OCI-LY3 (cell line): Measurements from ENCODE around the gene MTX2.

Experiments
- H2AFZ ChIP-seq: fragments of 200-600, 300-600 bp; shearing (Covaris generic); 2 replicates; pipeline ENCODE4 v1.6.0; 2014; ENCODE audit warnings: antibody characterized with exemption, low read depth, low read length
- H3K27ac ChIP-seq: fragments of 200-600, 300-600 bp; sonication (generic); 2 replicates; pipeline ENCODE4 v1.5.1; 2014; ENCODE audit warnings: mild to moderate bottlenecking, low read length, moderate library complexity, mixed read lengths
- H3K27me3 ChIP-seq: fragments of 200-600, 300-600 bp; sonication (generic); 2 replicates; pipeline ENCODE4 v1.6.1; 2014; ENCODE audit warnings: low read depth, low read length, mixed read lengths
- H3K36me3 ChIP-seq: fragments of 200-600, 300-600 bp; sonication (generic); replicated peaks from 2 replicates; pipeline ENCODE3; 2014; ENCODE audit warnings: low read depth, low read length, mixed read lengths
- H3K4me1 ChIP-seq: fragments of 300-600, 200-600 bp; sonication (generic); 2 replicates; pipeline ENCODE4 v1.6.1; 2014; ENCODE audit warnings: low read length, mixed read lengths
- H3K4me2 ChIP-seq: fragments of 200-600, 300-600 bp; sonication (generic); 2 replicates; pipeline ENCODE4 v1.6.1; 2014; ENCODE audit warnings: low read length, mixed read lengths
- H3K4me3 ChIP-seq: fragments of 300-600, 200-600 bp; sonication (generic); 2 replicates; pipeline ENCODE4 v1.5.1; 2014; ENCODE audit warnings: antibody characterized with exemption, mild to moderate bottlenecking, low read length, moderate library complexity
- H3K79me2 ChIP-seq: fragments of 300-600, 200-600 bp; shearing (Covaris generic); 2 replicates; pipeline ENCODE4 v1.6.1; 2014; ENCODE audit warnings: mild to moderate bottlenecking, low read length, mixed read lengths
- H3K9ac ChIP-seq: fragments of 300-600, 200-600 bp; shearing (Covaris generic); 2 replicates; pipeline ENCODE4 v1.6.0; 2014; ENCODE audit warnings: mild to moderate bottlenecking, low read length, moderate library complexity
- H3K9me3 ChIP-seq: fragments of 200-600, 300-600 bp; shearing (Covaris generic); 2 replicates; pipeline ENCODE4 v1.6.1; 2014; ENCODE audit warnings: low read length, mixed read lengths; ENCODE audit not compliant: insufficient read depth
- H4K20me1 ChIP-seq: fragments of 200-600, 300-600 bp; sonication (generic); 2 replicates; pipeline ENCODE4 v1.6.1; 2016; ENCODE audit warnings: low read length, mixed read lengths; ENCODE audit not compliant: insufficient read depth
- CTCF ChIP-seq: fragments of 200-600, 300-600 bp; sonication (generic); IDR thresholded peaks from 2 replicates; pipeline ENCODE4 v1.5.1; 2014; ENCODE audit warnings: antibody characterized with exemption, low read length, low read depth
- EZH2phosphoT487 ChIP-seq: fragments of 200-600 bp; shearing (Covaris generic); IDR thresholded peaks from 2 replicates; pipeline ENCODE4 v1.6.1; 2018; ENCODE audit warnings: antibody characterized with exemption, mixed run types, low read depth

The MTX2 gene

DNA sequence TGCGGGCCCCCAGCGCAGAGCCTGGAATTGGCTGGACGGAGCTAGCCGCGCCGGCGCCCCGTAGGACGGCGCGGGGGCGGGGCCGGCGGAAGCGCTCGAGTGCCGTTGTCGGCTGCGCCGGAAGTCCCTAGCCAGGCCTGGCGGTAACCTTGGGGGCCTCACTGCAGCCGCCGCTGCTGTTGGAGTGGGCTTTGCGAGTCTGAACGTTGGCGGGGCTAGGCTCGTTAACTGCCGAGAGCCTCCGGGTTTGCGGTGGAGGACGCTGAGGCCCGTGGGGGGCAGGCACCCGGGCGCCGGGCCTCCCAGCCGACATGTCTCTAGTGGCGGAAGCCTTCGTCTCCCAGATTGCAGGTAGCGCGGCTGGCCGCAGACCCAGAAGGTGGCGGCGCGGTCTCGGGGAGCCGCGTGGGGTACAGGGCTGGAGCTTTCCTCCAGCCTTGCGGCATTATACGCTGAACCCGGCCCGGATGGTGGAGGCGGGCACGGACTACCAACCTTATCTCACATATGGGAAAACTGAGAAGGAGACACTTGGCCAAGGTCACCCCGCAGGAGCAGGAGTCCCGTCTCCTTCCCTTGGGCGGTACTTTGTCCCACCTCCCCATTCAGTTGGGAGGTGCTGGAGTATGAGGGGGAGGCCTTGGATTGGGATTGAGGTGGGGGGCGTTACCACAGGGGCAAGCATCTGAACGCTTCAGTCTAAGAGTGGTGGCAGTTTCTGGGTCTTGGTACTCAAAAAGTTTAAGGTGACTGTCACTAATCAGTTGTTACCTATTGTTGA is at the start of gene MTX2:
TSS of gene MTX2 (plus strand) at position 124 of the 781 bp plus-strand sequence. CDS start at position 312, 188 bp downstream.
- Histone ChIP-seq H2AFZ (peak within 1 kb of the TSS; percentile 73), H4K20me1 (peaks cover 6% of the 10 kb centered on the region; the same call in 1 of the 2 replicates), H3K9ac (peak within 1 kb of the TSS; percentile 89), H3K9me3 (no peaks in the 10 kb centered on the region), H3K27ac (peak within 1 kb of the TSS; percentile 56), H3K4me1 (peaks cover 10% of the 10 kb centered on the region), H3K4me3 (peak within 1 kb of the TSS; percentile 97), H3K27me3 (no peaks in the 10 kb centered on the region), H3K4me2 (peak within 1 kb of the TSS; percentile 68), H3K79me2 (peaks cover 45% of the 10 kb centered on the region), H3K36me3 (peaks cover 4% of the 10 kb centered on the region)
- TF ChIP-seq EZH2phosphoT487 = no peak
- peak; percentile 7; the same call in 1 of the 2 replicates for TF ChIP-seq CTCF

GRCh38 chr2:176227874-176228273 is 41.4 kb upstream of the MTX2 start:
- no peaks in the 10 kb centered on the region for H3K36me3 ChIP-seq
- no peaks in the 10 kb centered on the region for H4K20me1 ChIP-seq
- H3K27me3 ChIP-seq = no peaks in the 10 kb centered on the region
- no peak overlapping the region for H3K27ac ChIP-seq
- no peak overlapping the region for H3K4me3 ChIP-seq
- H3K9ac ChIP-seq = no peak overlapping the region
- no peaks in the 10 kb centered on the region for H3K9me3 ChIP-seq
- no peak for TF ChIP-seq EZH2phosphoT487
- TF ChIP-seq CTCF = no peak
- peaks cover 7% of the 10 kb centered on the region; the same call in 1 of the 2 replicates for H3K4me1 ChIP-seq
- H3K79me2 ChIP-seq = no peaks in the 10 kb centered on the region
- no peak overlapping the region for H2AFZ ChIP-seq
- H3K4me2 ChIP-seq = no peak overlapping the region

DNA sequence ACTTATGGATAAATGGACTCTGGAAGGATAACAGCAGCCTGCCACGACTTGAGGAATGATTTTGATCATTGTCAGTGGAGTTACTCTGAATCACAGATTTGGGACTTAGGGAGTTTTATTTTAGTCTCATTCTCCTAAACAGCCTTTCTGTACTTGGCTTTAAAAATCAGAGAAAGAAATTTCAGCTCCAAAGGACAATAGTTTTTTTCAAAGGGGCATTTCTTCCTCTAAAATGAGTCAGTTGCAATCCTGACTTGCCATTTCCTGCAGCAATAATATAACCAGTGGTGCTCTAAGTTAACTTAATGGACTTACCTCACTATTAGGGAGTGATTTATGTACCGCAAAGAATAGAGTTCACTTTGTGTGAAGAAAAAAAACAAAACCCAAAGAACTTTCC is 35.1 kb upstream of the MTX2 start:
- no peak overlapping the region for H2AFZ ChIP-seq
- no peaks in the 10 kb centered on the region for H3K9me3 ChIP-seq
- TF ChIP-seq CTCF (no peak), EZH2phosphoT487 (no peak)
- no peak overlapping the region for H3K9ac ChIP-seq
- H3K27ac ChIP-seq = no peak overlapping the region
- H3K4me1 ChIP-seq = no peaks in the 10 kb centered on the region
- no peaks in the 10 kb centered on the region for H3K36me3 ChIP-seq
- no peak overlapping the region for H3K4me3 ChIP-seq
- no peak overlapping the region for H3K4me2 ChIP-seq
- H3K27me3 ChIP-seq = no peaks in the 10 kb centered on the region; the same call in 1 of the 2 replicates
- no peaks in the 10 kb centered on the region for H3K79me2 ChIP-seq
- H4K20me1 ChIP-seq = no peaks in the 10 kb centered on the region

- Histone ChIP-seq H3K9ac (no peak overlapping the region), H3K27ac (no peak overlapping the region), H3K9me3 (no peaks in the 10 kb centered on the region), H4K20me1 (no peaks in the 10 kb centered on the region), H3K4me3 (no peak overlapping the region), H3K4me1 (no peaks in the 10 kb centered on the region), H3K4me2 (no peak overlapping the region), H3K79me2 (no peaks in the 10 kb centered on the region), H3K27me3 (no peaks in the 10 kb centered on the region; the same call in 1 of the 2 replicates), H2AFZ (no peak overlapping the region), H3K36me3 (no peaks in the 10 kb centered on the region)
- TF ChIP-seq EZH2phosphoT487 (no peak), CTCF (no peak)
Observed at GRCh38 chr2:176234940-176235339, 34.3 kb upstream of the MTX2 start.
